GM23338 (cell line): ENCODE results near the gene GLT6D1. TPM values are rescaled to one million over a fixed set of nuclear protein-coding genes. Genes with fewer than 3 reads are reported as not detected.

ENCODE experiments used
- ATAC-seq: fragments of 200-7000 bp; cut with Tn5 transposase; 3 replicates; pipeline ENCODE4 v1.9.1; 2020
- DNase-seq: peaks from one replicate; pipeline ENCODE4 v3.0.0-alpha.2; 2015; ENCODE audit warnings: low spot score
- H2AFZ ChIP-seq: fragments of 200-600 bp; sonication (generic); 2 replicates; pipeline ENCODE4 v1.8.0; 2016; ENCODE audit warnings: antibody characterized with exemption, mild to moderate bottlenecking, moderate library complexity
- H3F3A ChIP-seq: fragments of 200-600 bp; sonication (generic); replicated peaks from 2 replicates; pipeline ENCODE4 v1.8.0; 2017; ENCODE audit warnings: antibody characterized with exemption, mixed run types, low read depth
- H3K27ac ChIP-seq: fragments of 200-600 bp; sonication (generic); 2 replicates; pipeline ENCODE4 v1.6.1; 2016; ENCODE audit warnings: low read depth
- H3K27me3 ChIP-seq: fragments of 200-600 bp; sonication (generic); 2 replicates; pipeline ENCODE4 v1.8.0; 2016; ENCODE audit warnings: mild to moderate bottlenecking, mixed run types, moderate library complexity; ENCODE audit not compliant: insufficient read depth
- H3K36me3 ChIP-seq: fragments of 200-600 bp; sonication (generic); 2 replicates; pipeline ENCODE4 v1.8.0; 2016; ENCODE audit warnings: mild to moderate bottlenecking; ENCODE audit not compliant: insufficient read depth
- H3K4me1 ChIP-seq: fragments of 200-600 bp; sonication (generic); 2 replicates; pipeline ENCODE4 v1.8.0; 2016; ENCODE audit warnings: mild to moderate bottlenecking, moderate library complexity; ENCODE audit not compliant: insufficient read depth
- H3K4me2 ChIP-seq: fragments of 200-600 bp; sonication (generic); 2 replicates; pipeline ENCODE4 v1.7.1; 2017; ENCODE audit warnings: mixed run types
- H3K4me3 ChIP-seq: fragments of 200-600 bp; sonication (generic); 2 replicates; pipeline ENCODE4 v1.6.1; 2016; ENCODE audit warnings: mixed run types
- H3K79me2 ChIP-seq: fragments of 200-600 bp; sonication (generic); replicated peaks from 2 replicates; pipeline ENCODE4 v1.8.0; 2017; ENCODE audit warnings: mild to moderate bottlenecking; ENCODE audit not compliant: insufficient read depth
- H3K9me2 ChIP-seq: fragments of 200-600 bp; sonication (generic); 2 replicates; pipeline ENCODE4 v1.8.0; 2017; ENCODE audit not compliant: insufficient read depth
- H4K20me1 ChIP-seq: fragments of 200-600 bp; sonication (generic); replicated peaks from 2 replicates; pipeline ENCODE4 v1.8.0; 2017; ENCODE audit warnings: mild to moderate bottlenecking; ENCODE audit not compliant: insufficient read depth
- H3K27ac Mint-ChIP-seq: 2 replicates; pipeline ENCODE4 v1.8.0; 2020; ENCODE audit warnings: inconsistent platforms, mild to moderate bottlenecking, moderate library complexity, mixed read lengths
- H3K27me3 Mint-ChIP-seq: 3 replicates; pipeline ENCODE4 v1.8.0; 2022; ENCODE audit warnings: low read depth, mild to moderate bottlenecking, moderate library complexity, mixed read lengths, inconsistent platforms; ENCODE audit not compliant: insufficient read depth, poor library complexity
- H3K36me3 Mint-ChIP-seq: 3 replicates; pipeline ENCODE4 v1.8.0; 2021; ENCODE audit warnings: low read depth, mild to moderate bottlenecking, inconsistent platforms, moderate library complexity, mixed read lengths
- H3K4me1 Mint-ChIP-seq: 3 replicates; pipeline ENCODE4 v1.8.0; 2020; ENCODE audit warnings: mild to moderate bottlenecking, inconsistent platforms, mixed read lengths
- H3K4me3 Mint-ChIP-seq: 3 replicates; pipeline ENCODE4 v1.8.0; 2021; ENCODE audit warnings: moderate library complexity, mild to moderate bottlenecking, inconsistent platforms, mixed read lengths
- H3K9me3 Mint-ChIP-seq: 3 replicates; pipeline ENCODE4 v1.8.0; 2020; ENCODE audit warnings: moderate library complexity, mild to moderate bottlenecking, inconsistent platforms, mixed read lengths
- CREB1 ChIP-seq: fragments of 250-450 bp; sonication (Bioruptor Pico); IDR thresholded peaks from 2 replicates; pipeline ENCODE4 v1.5.0; 2020; ENCODE audit warnings: low read depth, mild to moderate bottlenecking, moderate library complexity
- EZH2 ChIP-seq: fragments of 200-600 bp; sonication (generic); IDR thresholded peaks from one replicate; pipeline ENCODE4 v1.8.0; 2017; ENCODE audit warnings: antibody characterized with exemption, mild to moderate bottlenecking, low read depth; ENCODE audit not compliant: unreplicated experiment
- EZH2phosphoT487 ChIP-seq: fragments of 200-600 bp; sonication (generic); IDR thresholded peaks from one replicate; pipeline ENCODE4 v1.8.1; 2018; ENCODE audit warnings: antibody characterized with exemption; ENCODE audit not compliant: unreplicated experiment
- JUNB ChIP-seq: IDR thresholded peaks from one replicate; pipeline ENCODE4 v1.6.1; 2016; ENCODE audit warnings: antibody characterized with exemption; ENCODE audit not compliant: unreplicated experiment
- NANOG ChIP-seq: IDR thresholded peaks from 2 replicates; pipeline ENCODE4 v1.6.1; 2016; ENCODE audit warnings: antibody characterized with exemption, borderline replicate concordance
- POLR2AphosphoS5 ChIP-seq: IDR thresholded peaks from 2 replicates; pipeline ENCODE4 v1.6.1; 2016; ENCODE audit warnings: antibody characterized with exemption, low read depth
- STAT1 ChIP-seq: IDR thresholded peaks from one replicate; pipeline ENCODE4 v1.6.1; 2016; ENCODE audit warnings: antibody characterized with exemption; ENCODE audit not compliant: unreplicated experiment
- ZNF114 ChIP-seq: fragments of 250-450 bp; sonication (Bioruptor Pico); IDR thresholded peaks from 2 replicates; pipeline ENCODE4 v1.5.0; 2020; ENCODE audit warnings: mild to moderate bottlenecking, moderate library complexity
- ZNF331 ChIP-seq: fragments of 250-450 bp; sonication (Bioruptor Pico); IDR thresholded peaks from 2 replicates; pipeline ENCODE4 v1.5.0; 2020; ENCODE audit warnings: low read depth, mild to moderate bottlenecking, moderate library complexity
- polyA plus RNA-seq: library from polyadenylated mRNA; unstranded; fragments of >200 nt; fragmentation: Nextera tagmentation; extraction: Ambion mirVana; gene quantifications from 2 replicates; pipeline ENCODE4 v1.2.1, GENCODE V29; 2016
- total RNA-seq: library from RNA; depleted of rRNA; stranded (reverse); fragments of >200 nt; shearing (Covaris generic); gene quantifications from 2 replicates; pipeline ENCODE4 v1.2.3, GENCODE V29; 2014
- TF ChIP-seq, protein P1 (sequence below), 2 experiments: fragments of 200-600 bp in 1 of 2; sonication (generic) in 1 of 2; conservative IDR thresholded peaks; 2 replicates each; pipeline versions ENCODE4 v1.5.1 to v1.6.1; 2016 to 2017; ENCODE audit warnings: antibody characterized with exemption in 2 of 2, low read depth in 2 of 2, mild to moderate bottlenecking in 2 of 2, moderate library complexity in 1 of 2
- TF ChIP-seq, protein P2 (sequence below): IDR thresholded peaks from one replicate; pipeline ENCODE4 v1.6.1; 2018; ENCODE audit warnings: antibody characterized with exemption; ENCODE audit not compliant: unreplicated experiment
- TF ChIP-seq, protein P3 (sequence below): fragments of 250-450 bp; sonication (Bioruptor Pico); IDR thresholded peaks from 2 replicates; pipeline ENCODE4 v1.5.0; 2020; ENCODE audit warnings: mild to moderate bottlenecking, moderate library complexity
- TF ChIP-seq, protein P4 (sequence below): IDR thresholded peaks from 2 replicates; pipeline ENCODE4 v1.6.1; 2016; ENCODE audit warnings: antibody characterized with exemption

Gene GLT6D1
- total and polyA plus RNA-seq, 2 experiments from 2014 or later, result not detected

DNA sequence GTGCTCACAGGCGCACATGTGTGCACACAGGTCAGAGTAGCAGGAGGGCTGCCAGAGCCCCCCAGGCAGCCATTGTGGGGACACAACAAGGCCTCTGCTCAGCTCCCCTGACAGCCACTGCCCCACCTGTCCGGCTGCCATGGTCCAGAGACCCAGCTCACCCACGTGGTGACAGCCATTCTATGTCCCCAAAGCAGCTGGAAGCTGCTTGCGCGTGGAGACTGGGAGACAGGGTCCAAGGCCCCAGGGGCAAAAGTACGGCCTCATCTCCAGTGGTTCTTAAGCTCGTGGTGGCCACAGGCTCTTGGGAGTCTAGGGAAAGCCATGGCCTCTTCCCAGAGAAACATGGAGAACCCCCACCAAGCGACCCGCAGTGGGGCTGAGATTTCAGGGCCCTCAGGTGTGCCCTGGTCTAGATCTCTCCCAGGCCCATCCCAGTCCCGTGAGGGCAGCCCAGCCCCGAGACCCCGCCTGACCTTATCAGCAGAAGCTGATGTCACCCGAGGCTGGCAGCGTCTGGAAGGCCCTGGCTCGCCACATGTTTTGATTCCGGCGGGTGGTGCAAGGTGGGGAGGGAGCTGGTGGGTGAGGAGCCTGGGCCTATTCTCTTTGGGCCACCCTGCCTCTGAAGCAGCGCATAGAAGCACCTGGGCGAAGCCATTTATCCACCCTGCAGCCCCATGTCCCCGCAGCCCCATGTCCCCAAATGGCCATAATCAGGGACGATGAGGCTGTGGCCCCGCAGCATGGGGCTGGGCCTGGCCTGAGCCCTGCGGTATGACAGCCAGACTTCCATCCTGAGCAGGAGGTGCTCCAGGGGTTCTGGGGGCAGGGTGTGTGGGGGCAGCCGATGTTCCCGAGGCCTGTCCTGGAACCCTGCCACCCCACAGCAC lies 31.7 kb downstream of the GLT6D1 start:
- H3K4me1 ChIP-seq, result no peaks in the 10 kb centered on the region
- H3K4me2 ChIP-seq, result no peak overlapping the region
- DNase-seq (no peak), ATAC-seq (no peak)
- no peaks in the 10 kb centered on the region for H3K36me3 ChIP-seq
- no peak overlapping the region for H3K4me3 Mint-ChIP-seq
- H3K9me3 Mint-ChIP-seq, result peaks cover 27% of the 10 kb centered on the region
- H3K79me2 ChIP-seq, result no peaks in the 10 kb centered on the region
- no peaks in the 10 kb centered on the region for H3F3A ChIP-seq
- H3K9me2 ChIP-seq, result no peaks in the 10 kb centered on the region
- H3K4me1 Mint-ChIP-seq, result peaks cover 3% of the 10 kb centered on the region
- no peak overlapping the region for H3K4me3 ChIP-seq
- no peak overlapping the region for H2AFZ ChIP-seq
- no peak overlapping the region for H3K27ac ChIP-seq
- TF ChIP-seq JUNB (no peak), EZH2 (no peak), ZNF331 (CRISPR knock-in tag) (no peak), ZNF114 (CRISPR knock-in tag) (no peak), EZH2phosphoT487 (no peak), POLR2AphosphoS5 (no peak), CREB1 (CRISPR knock-in tag) (no peak), NANOG (no peak), STAT1 (no peak)
- TF ChIP-seq, protein P1, sequence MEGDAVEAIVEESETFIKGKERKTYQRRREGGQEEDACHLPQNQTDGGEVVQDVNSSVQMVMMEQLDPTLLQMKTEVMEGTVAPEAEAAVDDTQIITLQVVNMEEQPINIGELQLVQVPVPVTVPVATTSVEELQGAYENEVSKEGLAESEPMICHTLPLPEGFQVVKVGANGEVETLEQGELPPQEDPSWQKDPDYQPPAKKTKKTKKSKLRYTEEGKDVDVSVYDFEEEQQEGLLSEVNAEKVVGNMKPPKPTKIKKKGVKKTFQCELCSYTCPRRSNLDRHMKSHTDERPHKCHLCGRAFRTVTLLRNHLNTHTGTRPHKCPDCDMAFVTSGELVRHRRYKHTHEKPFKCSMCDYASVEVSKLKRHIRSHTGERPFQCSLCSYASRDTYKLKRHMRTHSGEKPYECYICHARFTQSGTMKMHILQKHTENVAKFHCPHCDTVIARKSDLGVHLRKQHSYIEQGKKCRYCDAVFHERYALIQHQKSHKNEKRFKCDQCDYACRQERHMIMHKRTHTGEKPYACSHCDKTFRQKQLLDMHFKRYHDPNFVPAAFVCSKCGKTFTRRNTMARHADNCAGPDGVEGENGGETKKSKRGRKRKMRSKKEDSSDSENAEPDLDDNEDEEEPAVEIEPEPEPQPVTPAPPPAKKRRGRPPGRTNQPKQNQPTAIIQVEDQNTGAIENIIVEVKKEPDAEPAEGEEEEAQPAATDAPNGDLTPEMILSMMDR (conservative IDR thresholded peaks at IDR 0.05; ENCODE audit: low read depth in 2 of 2), result no peak
- TF ChIP-seq, protein P2, sequence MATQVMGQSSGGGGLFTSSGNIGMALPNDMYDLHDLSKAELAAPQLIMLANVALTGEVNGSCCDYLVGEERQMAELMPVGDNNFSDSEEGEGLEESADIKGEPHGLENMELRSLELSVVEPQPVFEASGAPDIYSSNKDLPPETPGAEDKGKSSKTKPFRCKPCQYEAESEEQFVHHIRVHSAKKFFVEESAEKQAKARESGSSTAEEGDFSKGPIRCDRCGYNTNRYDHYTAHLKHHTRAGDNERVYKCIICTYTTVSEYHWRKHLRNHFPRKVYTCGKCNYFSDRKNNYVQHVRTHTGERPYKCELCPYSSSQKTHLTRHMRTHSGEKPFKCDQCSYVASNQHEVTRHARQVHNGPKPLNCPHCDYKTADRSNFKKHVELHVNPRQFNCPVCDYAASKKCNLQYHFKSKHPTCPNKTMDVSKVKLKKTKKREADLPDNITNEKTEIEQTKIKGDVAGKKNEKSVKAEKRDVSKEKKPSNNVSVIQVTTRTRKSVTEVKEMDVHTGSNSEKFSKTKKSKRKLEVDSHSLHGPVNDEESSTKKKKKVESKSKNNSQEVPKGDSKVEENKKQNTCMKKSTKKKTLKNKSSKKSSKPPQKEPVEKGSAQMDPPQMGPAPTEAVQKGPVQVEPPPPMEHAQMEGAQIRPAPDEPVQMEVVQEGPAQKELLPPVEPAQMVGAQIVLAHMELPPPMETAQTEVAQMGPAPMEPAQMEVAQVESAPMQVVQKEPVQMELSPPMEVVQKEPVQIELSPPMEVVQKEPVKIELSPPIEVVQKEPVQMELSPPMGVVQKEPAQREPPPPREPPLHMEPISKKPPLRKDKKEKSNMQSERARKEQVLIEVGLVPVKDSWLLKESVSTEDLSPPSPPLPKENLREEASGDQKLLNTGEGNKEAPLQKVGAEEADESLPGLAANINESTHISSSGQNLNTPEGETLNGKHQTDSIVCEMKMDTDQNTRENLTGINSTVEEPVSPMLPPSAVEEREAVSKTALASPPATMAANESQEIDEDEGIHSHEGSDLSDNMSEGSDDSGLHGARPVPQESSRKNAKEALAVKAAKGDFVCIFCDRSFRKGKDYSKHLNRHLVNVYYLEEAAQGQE, result no peak
- TF ChIP-seq, protein P3, sequence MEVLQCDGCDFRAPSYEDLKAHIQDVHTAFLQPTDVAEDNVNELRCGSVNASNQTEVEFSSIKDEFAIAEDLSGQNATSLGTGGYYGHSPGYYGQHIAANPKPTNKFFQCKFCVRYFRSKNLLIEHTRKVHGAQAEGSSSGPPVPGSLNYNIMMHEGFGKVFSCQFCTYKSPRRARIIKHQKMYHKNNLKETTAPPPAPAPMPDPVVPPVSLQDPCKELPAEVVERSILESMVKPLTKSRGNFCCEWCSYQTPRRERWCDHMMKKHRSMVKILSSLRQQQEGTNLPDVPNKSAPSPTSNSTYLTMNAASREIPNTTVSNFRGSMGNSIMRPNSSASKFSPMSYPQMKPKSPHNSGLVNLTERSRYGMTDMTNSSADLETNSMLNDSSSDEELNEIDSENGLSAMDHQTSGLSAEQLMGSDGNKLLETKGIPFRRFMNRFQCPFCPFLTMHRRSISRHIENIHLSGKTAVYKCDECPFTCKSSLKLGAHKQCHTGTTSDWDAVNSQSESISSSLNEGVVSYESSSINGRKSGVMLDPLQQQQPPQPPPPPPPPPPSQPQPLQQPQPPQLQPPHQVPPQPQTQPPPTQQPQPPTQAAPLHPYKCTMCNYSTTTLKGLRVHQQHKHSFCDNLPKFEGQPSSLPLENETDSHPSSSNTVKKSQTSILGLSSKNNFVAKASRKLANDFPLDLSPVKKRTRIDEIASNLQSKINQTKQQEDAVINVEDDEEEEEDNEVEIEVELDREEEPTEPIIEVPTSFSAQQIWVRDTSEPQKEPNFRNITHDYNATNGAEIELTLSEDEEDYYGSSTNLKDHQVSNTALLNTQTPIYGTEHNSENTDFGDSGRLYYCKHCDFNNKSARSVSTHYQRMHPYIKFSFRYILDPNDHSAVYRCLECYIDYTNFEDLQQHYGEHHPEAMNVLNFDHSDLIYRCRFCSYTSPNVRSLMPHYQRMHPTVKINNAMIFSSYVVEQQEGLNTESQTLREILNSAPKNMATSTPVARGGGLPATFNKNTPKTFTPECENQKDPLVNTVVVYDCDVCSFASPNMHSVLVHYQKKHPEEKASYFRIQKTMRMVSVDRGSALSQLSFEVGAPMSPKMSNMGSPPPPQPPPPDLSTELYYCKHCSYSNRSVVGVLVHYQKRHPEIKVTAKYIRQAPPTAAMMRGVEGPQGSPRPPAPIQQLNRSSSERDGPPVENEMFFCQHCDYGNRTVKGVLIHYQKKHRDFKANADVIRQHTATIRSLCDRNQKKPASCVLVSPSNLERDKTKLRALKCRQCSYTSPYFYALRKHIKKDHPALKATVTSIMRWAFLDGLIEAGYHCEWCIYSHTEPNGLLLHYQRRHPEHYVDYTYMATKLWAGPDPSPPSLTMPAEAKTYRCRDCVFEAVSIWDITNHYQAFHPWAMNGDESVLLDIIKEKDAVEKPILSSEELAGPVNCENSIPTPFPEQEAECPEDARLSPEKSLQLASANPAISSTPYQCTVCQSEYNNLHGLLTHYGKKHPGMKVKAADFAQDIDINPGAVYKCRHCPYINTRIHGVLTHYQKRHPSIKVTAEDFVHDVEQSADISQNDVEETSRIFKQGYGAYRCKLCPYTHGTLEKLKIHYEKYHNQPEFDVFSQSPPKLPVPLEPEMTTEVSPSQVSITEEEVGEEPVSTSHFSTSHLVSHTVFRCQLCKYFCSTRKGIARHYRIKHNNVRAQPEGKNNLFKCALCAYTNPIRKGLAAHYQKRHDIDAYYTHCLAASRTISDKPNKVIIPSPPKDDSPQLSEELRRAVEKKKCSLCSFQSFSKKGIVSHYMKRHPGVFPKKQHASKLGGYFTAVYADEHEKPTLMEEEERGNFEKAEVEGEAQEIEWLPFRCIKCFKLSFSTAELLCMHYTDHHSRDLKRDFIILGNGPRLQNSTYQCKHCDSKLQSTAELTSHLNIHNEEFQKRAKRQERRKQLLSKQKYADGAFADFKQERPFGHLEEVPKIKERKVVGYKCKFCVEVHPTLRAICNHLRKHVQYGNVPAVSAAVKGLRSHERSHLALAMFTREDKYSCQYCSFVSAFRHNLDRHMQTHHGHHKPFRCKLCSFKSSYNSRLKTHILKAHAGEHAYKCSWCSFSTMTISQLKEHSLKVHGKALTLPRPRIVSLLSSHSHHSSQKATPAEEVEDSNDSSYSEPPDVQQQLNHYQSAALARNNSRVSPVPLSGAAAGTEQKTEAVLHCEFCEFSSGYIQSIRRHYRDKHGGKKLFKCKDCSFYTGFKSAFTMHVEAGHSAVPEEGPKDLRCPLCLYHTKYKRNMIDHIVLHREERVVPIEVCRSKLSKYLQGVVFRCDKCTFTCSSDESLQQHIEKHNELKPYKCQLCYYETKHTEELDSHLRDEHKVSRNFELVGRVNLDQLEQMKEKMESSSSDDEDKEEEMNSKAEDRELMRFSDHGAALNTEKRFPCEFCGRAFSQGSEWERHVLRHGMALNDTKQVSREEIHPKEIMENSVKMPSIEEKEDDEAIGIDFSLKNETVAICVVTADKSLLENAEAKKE (CRISPR knock-in tag), result no peak
- TF ChIP-seq, protein P4, sequence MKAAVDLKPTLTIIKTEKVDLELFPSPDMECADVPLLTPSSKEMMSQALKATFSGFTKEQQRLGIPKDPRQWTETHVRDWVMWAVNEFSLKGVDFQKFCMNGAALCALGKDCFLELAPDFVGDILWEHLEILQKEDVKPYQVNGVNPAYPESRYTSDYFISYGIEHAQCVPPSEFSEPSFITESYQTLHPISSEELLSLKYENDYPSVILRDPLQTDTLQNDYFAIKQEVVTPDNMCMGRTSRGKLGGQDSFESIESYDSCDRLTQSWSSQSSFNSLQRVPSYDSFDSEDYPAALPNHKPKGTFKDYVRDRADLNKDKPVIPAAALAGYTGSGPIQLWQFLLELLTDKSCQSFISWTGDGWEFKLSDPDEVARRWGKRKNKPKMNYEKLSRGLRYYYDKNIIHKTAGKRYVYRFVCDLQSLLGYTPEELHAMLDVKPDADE, result no peak
- H3K27me3 Mint-ChIP-seq, result peaks cover 9% of the 10 kb centered on the region
- H4K20me1 ChIP-seq, result no peaks in the 10 kb centered on the region
- no peak overlapping the region for H3K27ac Mint-ChIP-seq
- no peaks in the 10 kb centered on the region for H3K27me3 ChIP-seq
- peaks cover 17% of the 10 kb centered on the region for H3K36me3 Mint-ChIP-seq
